Measurements from ENCODE around the gene CD34. TPM values are rescaled to one million over a fixed set of nuclear protein-coding genes. Genes with fewer than 3 reads are reported as not detected.

Gene CD34
- total RNA-seq, 1 experiment from 2014 or later = not detected

DNA sequence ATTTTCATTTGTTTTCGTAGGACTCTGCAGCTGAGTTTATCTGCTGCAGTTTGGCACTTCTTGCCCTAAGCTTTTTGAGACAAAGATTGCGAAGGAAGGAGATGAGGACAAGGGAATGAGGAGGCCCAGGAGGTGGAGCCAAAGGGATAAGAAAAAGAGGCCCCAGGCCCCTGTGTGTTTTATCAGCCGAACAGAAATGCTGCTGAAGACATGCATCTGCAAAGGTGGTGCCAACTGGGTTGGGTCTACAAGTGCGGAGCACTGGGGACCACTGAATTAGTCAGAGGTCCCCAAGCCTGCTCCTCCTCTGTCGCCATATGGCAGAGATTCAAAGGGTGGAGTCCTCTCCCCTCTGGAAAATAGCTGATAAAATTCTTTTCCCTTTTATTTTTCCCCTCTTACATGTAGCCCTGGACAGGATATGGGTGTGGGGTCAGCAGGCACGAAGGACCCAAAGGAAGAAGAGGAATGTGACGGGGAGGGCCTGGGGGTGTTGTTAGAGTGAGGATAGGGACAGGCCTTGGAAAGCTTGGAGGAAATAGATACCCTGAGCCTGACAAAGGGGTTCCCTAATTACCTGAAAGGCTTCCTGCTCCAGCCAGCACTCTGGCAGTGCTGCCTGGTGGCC lies 2.7 kb downstream of the CD34 start:
- Histone ChIP-seq H3K27ac (ENCODE audit: low read depth, low read length, poor library complexity, severe bottlenecking) (no peak overlapping the region), H3K4me1 (ENCODE audit: insufficient read depth, low read length, poor library complexity, severe bottlenecking) (no peaks in the 10 kb centered on the region), H3K9me3 (ENCODE audit: low read depth, low read length, poor library complexity, severe bottlenecking) (no peaks in the 10 kb centered on the region), H3K4me3 (ENCODE audit: low read depth, low read length, poor library complexity, severe bottlenecking) (no peak overlapping the region), H3K36me3 (ENCODE audit: insufficient read depth, low read length, poor library complexity, severe bottlenecking) (no peaks in the 10 kb centered on the region), H3K27me3 (replicated peaks; ENCODE audit: insufficient read depth, low read depth, low read length, poor library complexity) (peaks cover 37% of the 10 kb centered on the region)
- TF ChIP-seq, protein P1, sequence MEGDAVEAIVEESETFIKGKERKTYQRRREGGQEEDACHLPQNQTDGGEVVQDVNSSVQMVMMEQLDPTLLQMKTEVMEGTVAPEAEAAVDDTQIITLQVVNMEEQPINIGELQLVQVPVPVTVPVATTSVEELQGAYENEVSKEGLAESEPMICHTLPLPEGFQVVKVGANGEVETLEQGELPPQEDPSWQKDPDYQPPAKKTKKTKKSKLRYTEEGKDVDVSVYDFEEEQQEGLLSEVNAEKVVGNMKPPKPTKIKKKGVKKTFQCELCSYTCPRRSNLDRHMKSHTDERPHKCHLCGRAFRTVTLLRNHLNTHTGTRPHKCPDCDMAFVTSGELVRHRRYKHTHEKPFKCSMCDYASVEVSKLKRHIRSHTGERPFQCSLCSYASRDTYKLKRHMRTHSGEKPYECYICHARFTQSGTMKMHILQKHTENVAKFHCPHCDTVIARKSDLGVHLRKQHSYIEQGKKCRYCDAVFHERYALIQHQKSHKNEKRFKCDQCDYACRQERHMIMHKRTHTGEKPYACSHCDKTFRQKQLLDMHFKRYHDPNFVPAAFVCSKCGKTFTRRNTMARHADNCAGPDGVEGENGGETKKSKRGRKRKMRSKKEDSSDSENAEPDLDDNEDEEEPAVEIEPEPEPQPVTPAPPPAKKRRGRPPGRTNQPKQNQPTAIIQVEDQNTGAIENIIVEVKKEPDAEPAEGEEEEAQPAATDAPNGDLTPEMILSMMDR (conservative IDR thresholded peaks at IDR 0.05; ENCODE audit: low read depth, low read length) = no peak
- no peak for TF ChIP-seq EZH2 (IDR thresholded peaks at IDR 0.05; ENCODE audit: borderline replicate concordance, low read depth, low read length, poor library complexity, severe bottlenecking)
- ChIA-PET POLR2A (ENCODE audit: low non-redundant PET) (no interaction called here), CTCF (no interaction called here)
- DNase-seq (ENCODE audit: low spot score) = no peak
- BruUV-seq (replicated peaks) = no TSS peak
- intact Hi-C loops (cut with micrococcal nuclease; ENCODE audit: unreplicated experiment) = no loop called here

DNA sequence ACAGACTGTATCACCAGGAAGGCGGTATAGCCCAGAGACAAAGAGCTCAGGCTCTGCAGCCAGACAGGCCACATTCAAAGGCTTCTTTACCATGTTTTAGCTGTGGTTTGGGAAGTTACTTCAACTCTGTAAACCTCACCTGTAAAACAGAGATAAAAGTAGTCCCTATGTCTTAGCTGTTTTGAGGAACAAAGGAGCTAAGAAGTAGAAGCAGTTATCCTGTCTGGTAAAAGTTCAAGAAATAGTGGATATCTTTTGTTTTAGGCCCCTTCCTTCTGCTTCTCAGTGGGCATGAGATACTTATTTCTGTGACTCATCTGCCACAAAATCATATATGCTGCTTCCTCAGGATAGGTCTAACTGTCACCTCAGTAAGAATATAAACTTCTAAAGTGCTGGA lies 6.5 kb downstream of the CD34 start:
- no peak for TF ChIP-seq EZH2 (IDR thresholded peaks at IDR 0.05; ENCODE audit: borderline replicate concordance, low read depth, low read length, poor library complexity, severe bottlenecking)
- TF ChIP-seq, protein P1 (conservative IDR thresholded peaks at IDR 0.05; ENCODE audit: low read depth, low read length) = no peak
- ChIA-PET CTCF (no interaction called here), POLR2A (ENCODE audit: low non-redundant PET) (no interaction called here)

DNA sequence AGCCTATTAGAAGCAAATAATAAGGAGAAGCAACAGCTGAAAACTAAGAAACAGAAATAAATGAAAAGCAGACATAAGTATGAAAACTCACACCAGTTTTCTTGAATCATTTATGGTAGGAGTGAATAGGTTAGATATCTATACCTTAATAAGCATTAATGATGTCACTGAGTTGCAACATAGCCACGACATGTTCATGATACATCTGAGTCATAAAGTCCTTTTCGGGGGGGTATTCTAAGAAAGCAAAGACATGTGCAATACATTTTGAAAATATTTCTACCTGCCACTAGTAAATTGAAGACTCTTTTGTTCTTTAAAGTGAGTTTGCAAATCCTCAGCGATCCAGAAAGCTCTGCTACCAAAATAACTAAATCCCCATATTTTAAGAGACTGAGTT lies 7.2 kb downstream of the CD34 start:
- Histone ChIP-seq H3K4me1 (ENCODE audit: insufficient read depth, low read length, poor library complexity, severe bottlenecking) (no peaks in the 10 kb centered on the region), H3K4me3 (ENCODE audit: low read depth, low read length, poor library complexity, severe bottlenecking) (no peak overlapping the region), H3K27me3 (replicated peaks; ENCODE audit: insufficient read depth, low read depth, low read length, poor library complexity) (no peaks in the 10 kb centered on the region), H3K27ac (ENCODE audit: low read depth, low read length, poor library complexity, severe bottlenecking) (no peak overlapping the region), H3K36me3 (ENCODE audit: insufficient read depth, low read length, poor library complexity, severe bottlenecking) (no peaks in the 10 kb centered on the region), H3K9me3 (ENCODE audit: low read depth, low read length, poor library complexity, severe bottlenecking) (no peaks in the 10 kb centered on the region)
- ChIA-PET CTCF (no interaction called here), POLR2A (ENCODE audit: low non-redundant PET) (no interaction called here)
- DNase-seq (ENCODE audit: low spot score) = no peak
- TF ChIP-seq, protein P1 (conservative IDR thresholded peaks at IDR 0.05; ENCODE audit: low read depth, low read length) = no peak
- no peak for TF ChIP-seq EZH2 (IDR thresholded peaks at IDR 0.05; ENCODE audit: borderline replicate concordance, low read depth, low read length, poor library complexity, severe bottlenecking)
- no TSS peak for BruUV-seq (replicated peaks)
- intact Hi-C loops (cut with micrococcal nuclease; ENCODE audit: unreplicated experiment) = no loop called here

More for the DNA sequence above, 6.5 kb downstream of the CD34 start:
- BruUV-seq (replicated peaks) = no TSS peak
- Histone ChIP-seq H3K4me1 (ENCODE audit: insufficient read depth, low read length, poor library complexity, severe bottlenecking) (no peaks in the 10 kb centered on the region), H3K9me3 (ENCODE audit: low read depth, low read length, poor library complexity, severe bottlenecking) (no peaks in the 10 kb centered on the region), H3K36me3 (ENCODE audit: insufficient read depth, low read length, poor library complexity, severe bottlenecking) (no peaks in the 10 kb centered on the region), H3K4me3 (ENCODE audit: low read depth, low read length, poor library complexity, severe bottlenecking) (no peak overlapping the region), H3K27me3 (replicated peaks; ENCODE audit: insufficient read depth, low read depth, low read length, poor library complexity) (no peaks in the 10 kb centered on the region), H3K27ac (ENCODE audit: low read depth, low read length, poor library complexity, severe bottlenecking) (no peak overlapping the region)
- no peak for DNase-seq (ENCODE audit: low spot score)
- intact Hi-C loops (cut with micrococcal nuclease; ENCODE audit: unreplicated experiment) = no loop called here

All from A673 (cell line).